Measurements from ENCODE around the gene POFUT1. TPM values are rescaled to one million over a fixed set of nuclear protein-coding genes. Genes with fewer than 3 reads are reported as not detected.

POFUT1 gene
- total and polyA plus RNA-seq, 2 experiments from 2014 or later = 9.3 to 34.0 TPM

GRCh38 chr20:32274359-32274758, 66.7 kb downstream of the POFUT1 start:
- H3K9me2 ChIP-seq (ENCODE audit: insufficient read depth) = no peaks in the 10 kb centered on the region
- no peak overlapping the region for H3K4me3 ChIP-seq
- peaks cover 15% of the 10 kb centered on the region for H3K79me2 ChIP-seq (replicated peaks; ENCODE audit: insufficient read depth)
- DNase-seq (ENCODE audit: low spot score) = no peak
- no peak overlapping the region for H3K27ac ChIP-seq (ENCODE audit: low read depth)
- H3K27ac Mint-ChIP-seq = no peak overlapping the region
- H3K4me3 Mint-ChIP-seq = no peak overlapping the region
- peaks cover 4% of the 10 kb centered on the region for H3K27me3 Mint-ChIP-seq (ENCODE audit: insufficient read depth, low read depth, poor library complexity)
- ATAC-seq = no peak
- peaks cover 6% of the 10 kb centered on the region for H3K4me1 ChIP-seq (ENCODE audit: insufficient read depth)
- TF ChIP-seq STAT1 (IDR thresholded peaks at IDR 0.05; ENCODE audit: unreplicated experiment) (no peak), ETS1 (IDR thresholded peaks at IDR 0.05) (no peak), POLR2AphosphoS5 (IDR thresholded peaks at IDR 0.05; ENCODE audit: low read depth) (no peak), CTCF (conservative IDR thresholded peaks at IDR 0.05; ENCODE audit: low read depth in 2 of 2) (no peak), NANOG (IDR thresholded peaks at IDR 0.05; ENCODE audit: borderline replicate concordance) (no peak), REST (IDR thresholded peaks at IDR 0.05; ENCODE audit: unreplicated experiment) (no peak), JUNB (IDR thresholded peaks at IDR 0.05; ENCODE audit: unreplicated experiment) (no peak), ZNF114 (CRISPR knock-in tag; IDR thresholded peaks at IDR 0.05) (no peak), ZNF331 (CRISPR knock-in tag; IDR thresholded peaks at IDR 0.05; ENCODE audit: low read depth) (no peak), CREB1 (CRISPR knock-in tag; IDR thresholded peaks at IDR 0.05; ENCODE audit: low read depth) (no peak), EZH2phosphoT487 (IDR thresholded peaks at IDR 0.05; ENCODE audit: unreplicated experiment) (no peak), EZH2 (IDR thresholded peaks at IDR 0.05; ENCODE audit: low read depth, unreplicated experiment) (no peak), ZNF462 (CRISPR knock-in tag; IDR thresholded peaks at IDR 0.05) (no peak)
- no peaks in the 10 kb centered on the region for H3K36me3 ChIP-seq (ENCODE audit: insufficient read depth)
- peaks cover 3% of the 10 kb centered on the region; the same call in 1 of the 2 replicates for H3F3A ChIP-seq (replicated peaks; ENCODE audit: low read depth)
- no peaks in the 10 kb centered on the region for H3K27me3 ChIP-seq (ENCODE audit: insufficient read depth)
- no peaks in the 10 kb centered on the region for H4K20me1 ChIP-seq (replicated peaks; ENCODE audit: insufficient read depth)
- H3K4me2 ChIP-seq = no peak overlapping the region
- H3K4me1 Mint-ChIP-seq = peaks cover 5% of the 10 kb centered on the region; the same call in 2 of the 3 replicates
- no peaks in the 10 kb centered on the region for H3K36me3 Mint-ChIP-seq (ENCODE audit: low read depth)
- no peak overlapping the region for H2AFZ ChIP-seq
- H3K9me3 Mint-ChIP-seq = no peaks in the 10 kb centered on the region

Measured in GM23338 (cell line).